NOMO-1 treated with dmso at 0.1 percent for 144 hours (cell line): Measurements from ENCODE around the gene SLK.

Source experiments
- DNase-seq: peaks from one replicate; lab custom pipeline; 2025; ENCODE audit not compliant: unreplicated experiment; lab: John Stamatoyannopoulos, UW

Gene SLK

GRCh38 chr10:104032144-104032775 lies 65.3 kb downstream of the SLK start:
- peak; percentile 44 for DNase-seq

- DNase-seq = no peak
Measured at GRCh38 chr10:104033401-104033930, 66.5 kb downstream of the SLK start.

- DNase-seq = no peak
Measured at GRCh38 chr10:104033966-104034365, 67.0 kb downstream of the SLK start.

- DNase-seq = no peak
Measured at GRCh38 chr10:104034401-104035193, 67.7 kb downstream of the SLK start.

GRCh38 chr10:104035194-104036068 lies 68.5 kb downstream of the SLK start:
- no peak for DNase-seq

GRCh38 chr10:104036069-104036384 lies 69.1 kb downstream of the SLK start:
- DNase-seq = no peak

GRCh38 chr10:104036518-104037260 lies 69.7 kb downstream of the SLK start:
- DNase-seq = no peak

- no peak for DNase-seq
Measured at GRCh38 chr10:104037261-104037951, 70.5 kb downstream of the SLK start.

- no peak for DNase-seq
Measured at GRCh38 chr10:104038537-104038936, 71.6 kb downstream of the SLK start.

- no peak for DNase-seq
Measured at GRCh38 chr10:104038958-104039752, 72.2 kb downstream of the SLK start.

GRCh38 chr10:104040382-104040781 lies 73.4 kb downstream of the SLK start:
- DNase-seq = no peak

- DNase-seq = peak; percentile 8
Measured at GRCh38 chr10:104040862-104041789, 74.2 kb downstream of the SLK start.

- DNase-seq = no peak
Measured at GRCh38 chr10:104041891-104042535, 75.1 kb downstream of the SLK start.

- no peak for DNase-seq
Measured at GRCh38 chr10:104043185-104043830, 76.4 kb downstream of the SLK start.

GRCh38 chr10:104043854-104044253 lies 76.9 kb downstream of the SLK start:
- no peak for DNase-seq

- no peak for DNase-seq
Measured at GRCh38 chr10:104045151-104046089, 78.5 kb downstream of the SLK start.
